Prostate gland (tissue), 2 donors: ENCODE data around the gene TTC31. TPM values are rescaled to one million over a fixed set of nuclear protein-coding genes. Genes with fewer than 3 reads are reported as not detected.

Experiments
- DNase-seq: peaks from one replicate; pipeline ENCODE4 v3.0.0-alpha.2; 2019; ENCODE audit warnings: low spot score
- H3K27ac ChIP-seq, 2 donors: fragments of 200-600 bp; sonication (generic); 2 replicates each; pipeline ENCODE4 v1.5.1; 2017 to 2019
- H3K27me3 ChIP-seq: fragments of 200-600 bp; sonication (generic); replicated peaks from 2 replicates; pipeline ENCODE4 v1.5.1; 2019; ENCODE audit not compliant: insufficient read depth
- H3K36me3 ChIP-seq, 2 donors: fragments of 200-600 bp; sonication (generic); 1 replicate in 1 of 2; 2 replicates in 1 of 2; pipeline versions ENCODE4 v1.5.1 to v1.8.1; 2017 to 2019
- H3K4me1 ChIP-seq: fragments of 200-600 bp; sonication (generic); replicated peaks from 2 replicates; pipeline ENCODE4 v1.5.1; 2019
- H3K4me3 ChIP-seq, 2 donors: fragments of 200-600 bp; sonication (generic); 2 replicates each; pipeline ENCODE4 v1.5.1; 2017 to 2019
- H3K9me3 ChIP-seq: fragments of 200-600 bp; sonication (generic); 2 replicates; pipeline ENCODE4 v1.5.1; 2017
- POLR2A ChIP-seq: fragments of 450-650 bp; IDR thresholded peaks from one replicate; pipeline ENCODE4 v1.6.1; 2016; ENCODE audit warnings: antibody characterized with exemption, mild to moderate bottlenecking
- POLR2AphosphoS5 ChIP-seq: sonication (generic); formaldehyde crosslinking; IDR thresholded peaks from one replicate; pipeline ENCODE4 v1.6.1; 2017; ENCODE audit warnings: antibody characterized with exemption
- WGBS: methylation state at CpG from one replicate; pipeline ENCODE4 v1.1.5; 2018; 5-methylcytosine and 5-hydroxymethylcytosine counted together
- intact Hi-C: fragments of 100-400 bp; cut with DNase I; formaldehyde crosslinking; loops from one replicate; pipeline ENCODE4 v1.14.2; 2022
- total RNA-seq, 2 donors: library from RNA; depleted of rRNA; stranded (reverse); fragments of >200 nt; gene quantifications; one replicate each; pipeline ENCODE4 v1.1.0, GENCODE V29; 2016
- TF ChIP-seq, protein P1 (sequence below), 4 experiments: fragments of 200-600 bp in 2 of 4; fragments of 450-650 bp in 2 of 4; sonication (generic) in 2 of 4; IDR thresholded peaks; 1 replicate in 3 of 4; 2 replicates in 1 of 4; pipeline ENCODE4 v1.5.1; 2016 to 2019; ENCODE audit warnings: antibody characterized with exemption in 4 of 4, mild to moderate bottlenecking in 2 of 4, moderate library complexity in 2 of 4

Gene TTC31
- total RNA-seq, 2 donors from 2014 or later, result 24.0 to 27.6 TPM

DNA sequence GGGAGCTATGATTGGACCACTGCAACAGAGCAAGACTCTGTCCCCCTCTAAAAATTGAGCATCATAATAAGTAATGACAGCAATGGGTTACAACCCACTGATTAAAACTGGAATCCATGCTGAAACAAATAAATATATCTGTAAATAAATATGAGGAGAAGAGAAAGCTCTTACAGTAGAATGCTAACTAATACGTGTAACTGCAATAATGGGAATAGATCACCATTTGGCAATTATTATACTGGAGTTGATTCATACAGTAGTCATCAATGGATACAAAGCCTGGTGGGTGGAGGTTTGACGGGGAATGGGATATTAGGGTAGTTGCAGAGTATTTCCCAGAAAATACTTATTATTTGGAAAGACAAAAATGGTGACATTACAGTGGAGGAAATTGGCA lies 34.1 kb upstream of the TTC31 start:
- TF ChIP-seq, protein P1, sequence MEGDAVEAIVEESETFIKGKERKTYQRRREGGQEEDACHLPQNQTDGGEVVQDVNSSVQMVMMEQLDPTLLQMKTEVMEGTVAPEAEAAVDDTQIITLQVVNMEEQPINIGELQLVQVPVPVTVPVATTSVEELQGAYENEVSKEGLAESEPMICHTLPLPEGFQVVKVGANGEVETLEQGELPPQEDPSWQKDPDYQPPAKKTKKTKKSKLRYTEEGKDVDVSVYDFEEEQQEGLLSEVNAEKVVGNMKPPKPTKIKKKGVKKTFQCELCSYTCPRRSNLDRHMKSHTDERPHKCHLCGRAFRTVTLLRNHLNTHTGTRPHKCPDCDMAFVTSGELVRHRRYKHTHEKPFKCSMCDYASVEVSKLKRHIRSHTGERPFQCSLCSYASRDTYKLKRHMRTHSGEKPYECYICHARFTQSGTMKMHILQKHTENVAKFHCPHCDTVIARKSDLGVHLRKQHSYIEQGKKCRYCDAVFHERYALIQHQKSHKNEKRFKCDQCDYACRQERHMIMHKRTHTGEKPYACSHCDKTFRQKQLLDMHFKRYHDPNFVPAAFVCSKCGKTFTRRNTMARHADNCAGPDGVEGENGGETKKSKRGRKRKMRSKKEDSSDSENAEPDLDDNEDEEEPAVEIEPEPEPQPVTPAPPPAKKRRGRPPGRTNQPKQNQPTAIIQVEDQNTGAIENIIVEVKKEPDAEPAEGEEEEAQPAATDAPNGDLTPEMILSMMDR (IDR thresholded peaks at IDR 0.05), result no peak
- no peak for TF ChIP-seq POLR2A
- TF ChIP-seq POLR2AphosphoS5, result no peak

DNA sequence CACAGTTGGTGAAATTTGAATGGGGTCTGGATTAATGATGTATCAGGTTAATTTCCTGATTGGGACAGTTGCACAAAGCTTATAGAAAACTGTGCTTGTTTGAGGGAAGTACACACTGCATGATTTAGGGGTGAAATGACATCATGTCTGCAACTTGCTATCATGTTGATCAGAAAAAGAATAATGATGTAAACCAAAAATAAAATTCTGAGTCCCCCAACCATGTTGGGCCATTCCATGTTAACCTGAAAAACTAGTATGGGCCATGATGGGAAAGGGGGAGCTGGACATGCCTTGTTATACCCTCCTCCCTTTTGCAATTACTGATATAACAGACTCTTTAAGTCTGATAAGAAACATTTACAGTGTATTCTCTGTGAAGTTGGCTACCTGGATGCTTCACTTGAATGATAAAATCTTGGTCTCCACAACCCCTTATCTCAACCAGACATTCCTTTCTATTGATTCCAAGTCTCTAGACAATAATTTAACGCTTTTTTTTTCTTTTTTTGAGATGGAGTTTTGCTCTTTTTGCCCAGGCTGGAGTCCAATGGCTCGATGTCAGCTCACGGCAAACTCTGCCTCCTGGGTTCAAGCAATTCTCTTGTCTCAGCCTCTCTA lies 32.2 kb upstream of the TTC31 start:
- intact Hi-C loops, result no loop called here
- H3K27me3 ChIP-seq, result no peaks in the 10 kb centered on the region
- H3K36me3 ChIP-seq, result no peaks in the 10 kb centered on the region
- H3K27ac ChIP-seq, result no peak overlapping the region
- H3K4me1 ChIP-seq, result peaks cover 2% of the 10 kb centered on the region
- TF ChIP-seq, protein P1 (IDR thresholded peaks at IDR 0.05), result no peak
- no peak for TF ChIP-seq POLR2A
- TF ChIP-seq POLR2AphosphoS5, result no peak
- H3K4me3 ChIP-seq, result no peak overlapping the region
- no peak for DNase-seq
- WGBS, result 65% methylated on average over 3 of the region's 3 CpGs
- H3K9me3 ChIP-seq, result no peaks in the 10 kb centered on the region

More for the DNA sequence above, 34.1 kb upstream of the TTC31 start:
- no peak overlapping the region for H3K27ac ChIP-seq
- H3K4me3 ChIP-seq, result no peak overlapping the region
- H3K27me3 ChIP-seq, result no peaks in the 10 kb centered on the region
- no peak for DNase-seq
- H3K36me3 ChIP-seq, result no peaks in the 10 kb centered on the region
- intact Hi-C loops, result no loop called here
- WGBS, result 81% methylated on average over 2 of the region's 2 CpGs
- H3K9me3 ChIP-seq, result no peaks in the 10 kb centered on the region
- no peaks in the 10 kb centered on the region for H3K4me1 ChIP-seq

- Histone ChIP-seq H3K27ac (peak within 1 kb of the TSS; percentile 58 to 74), H3K27me3 (no peaks in the 10 kb centered on the region), H3K9me3 (no peaks in the 10 kb centered on the region), H3K4me3 (peak within 1 kb of the TSS; percentile 52 to 59), H3K4me1 (peaks cover 10% of the 10 kb centered on the region), H3K36me3 (no peaks in the 10 kb centered on the region)
- TF ChIP-seq POLR2AphosphoS5 (peak; percentile 100), POLR2A (no peak)
- TF ChIP-seq, protein P1 (IDR thresholded peaks at IDR 0.05), result peak in 2 of 4 experiments; percentile 24 to 25
- peak; percentile 94 for DNase-seq
- intact Hi-C loops, result no loop called here
- WGBS, result under 1% methylated on average over 40 of the region's 40 CpGs
Observed at GRCh38 chr2:74454654-74455511, 28.0 kb upstream of the TTC31 start, which contains the start of gene INO80B. Gene INO80B, plus strand, starts transcription at chr2:74455087. Its CDS starts 30 bp downstream, at chr2:74455117.

DNA sequence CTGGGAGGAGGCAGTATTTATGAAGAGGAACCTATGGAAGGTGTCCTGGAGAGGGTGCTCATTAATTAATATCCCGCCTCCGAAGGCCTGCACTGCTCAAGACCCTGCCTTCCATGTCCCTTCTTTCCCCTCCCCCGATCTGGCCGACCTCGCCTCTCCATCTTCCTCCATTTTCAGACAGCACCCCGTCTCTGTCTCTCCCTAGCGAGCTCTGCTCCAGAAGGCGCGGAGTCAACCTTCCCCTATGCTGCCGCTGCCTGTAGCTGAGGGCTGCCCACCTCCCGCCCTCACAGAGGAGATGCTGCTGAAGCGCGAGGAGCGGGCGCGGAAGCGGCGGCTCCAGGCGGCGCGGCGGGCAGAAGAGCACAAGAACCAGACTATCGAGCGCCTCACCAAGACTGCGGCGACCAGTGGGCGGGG lies 25.7 kb upstream of the TTC31 start:
- intact Hi-C loops, result no loop called here
- peaks cover 10% of the 10 kb centered on the region for H3K4me1 ChIP-seq
- DNase-seq, result no peak
- H3K36me3 ChIP-seq, result no peaks in the 10 kb centered on the region
- H3K9me3 ChIP-seq, result no peaks in the 10 kb centered on the region
- 1% methylated on average over 27 of the region's 27 CpGs for WGBS
- H3K4me3 ChIP-seq, result peak overlapping the region; percentile 67 to 73
- no peaks in the 10 kb centered on the region for H3K27me3 ChIP-seq
- peak overlapping the region; percentile 99 for H3K27ac ChIP-seq
- TF ChIP-seq, protein P1 (IDR thresholded peaks at IDR 0.05), result no peak
- TF ChIP-seq POLR2AphosphoS5, result no peak
- no peak for TF ChIP-seq POLR2A
